Parietal lobe (tissue), 1 donor: ENCODE data around the gene WDR64. TPM values are rescaled to one million over a fixed set of nuclear protein-coding genes. Genes with fewer than 3 reads are reported as not detected.

Experiments used
- total RNA-seq: library from RNA; depleted of rRNA; stranded (reverse); fragments of >200 nt; gene quantifications from one replicate; pipeline ENCODE4 v1.2.3, GENCODE V29; 2014

The WDR64 gene
- not detected for total RNA-seq

GRCh38 chr1:241652012-241652411 lies at the start of gene WDR64:
Gene WDR64, plus strand, starts transcription at chr1:241652281. Its CDS starts 204 bp downstream, at chr1:241652485.

GRCh38 chr1:241640149-241640866 lies 11.8 kb upstream of the WDR64 start, which contains the start of the genes CHML and OPN3:
Gene CHML, minus strand, starts transcription at chr1:241640369. Its CDS starts 4,603 bp downstream, at chr1:241635766.
Gene OPN3, minus strand, starts transcription at chr1:241640369. Its CDS starts 115 bp downstream, at chr1:241640254.

GRCh38 chr1:241847796-241848685 lies 196.0 kb downstream of the WDR64 start, which contains the start of gene EXO1:
Gene EXO1, plus strand, starts transcription at chr1:241848204. Its CDS starts 2,222 bp downstream, at chr1:241850426.

Other genes starting within 250 kb of the WDR64 start
- 74.5 TPM for gene FH, start 132.5 kb upstream of the WDR64 start, total RNA-seq
- gene KMO, start 119.9 kb upstream of the WDR64 start, total RNA-seq, result 1.6 TPM
- 67.0 TPM for gene CHML, start 11.9 kb upstream of the WDR64 start, total RNA-seq
- gene OPN3, start 11.9 kb upstream of the WDR64 start, total RNA-seq, result 8.5 TPM
- 5.0 TPM for gene EXO1, start 195.9 kb downstream of the WDR64 start, total RNA-seq